H1 (cell line): ENCODE data around the gene EPHA4.

Source experiments
- CTCF ChIP-seq, 3 experiments: IDR thresholded peaks; 1 replicate in 2 of 3; 2 replicates in 1 of 3; pipeline versions ENCODE4 v1.5.1 to v1.6.1; 2011; ENCODE audit warnings: low read length in 3 of 3, mild to moderate bottlenecking in 3 of 3, inconsistent platforms in 2 of 3, low read depth in 1 of 3, moderate library complexity in 1 of 3; ENCODE audit not compliant: insufficient read depth in 1 of 3; ENCODE audit errors: control extremely low read depth in 1 of 3
- POLR2A ChIP-seq, 2 experiments: IDR thresholded peaks; 1 replicate in 1 of 2; 2 replicates in 1 of 2; pipeline ENCODE4 v1.6.1; 2011; ENCODE audit warnings: low read depth in 2 of 2, low read length in 2 of 2, mild to moderate bottlenecking in 2 of 2; ENCODE audit errors: control extremely low read depth in 1 of 2
- TEAD4 ChIP-seq: IDR thresholded peaks from 2 replicates; pipeline ENCODE4 v1.6.1; 2012; ENCODE audit warnings: low read depth, low read length, inconsistent platforms, mixed read lengths
- USF2 ChIP-seq: IDR thresholded peaks from 2 replicates; pipeline ENCODE4 v1.6.1; 2011; ENCODE audit warnings: low read length, improper control_type of control experiment

GRCh38 chr2:221461901-221462300 lies 110.2 kb downstream of the EPHA4 start:
- TF ChIP-seq USF2: no peak
- TF ChIP-seq TEAD4: no peak
- TF ChIP-seq CTCF (IDR thresholded peaks at IDR 0.05; ENCODE audit: control extremely low read depth in 1 of 3, insufficient read depth in 1 of 3, low read depth in 1 of 3, low read length in 3 of 3): no peak
- no peak for TF ChIP-seq POLR2A (IDR thresholded peaks at IDR 0.05; ENCODE audit: control extremely low read depth in 1 of 2, low read depth in 2 of 2, low read length in 2 of 2)
